CD1c-positive myeloid dendritic cell (primary cell): Measurements from ENCODE around the gene S100A10.

Experiments used
- DNase-seq: peaks from one replicate; pipeline ENCODE4 v3.0.0-alpha.2; 2016; ENCODE audit errors: extremely low spot score

Gene S100A10

DNA sequence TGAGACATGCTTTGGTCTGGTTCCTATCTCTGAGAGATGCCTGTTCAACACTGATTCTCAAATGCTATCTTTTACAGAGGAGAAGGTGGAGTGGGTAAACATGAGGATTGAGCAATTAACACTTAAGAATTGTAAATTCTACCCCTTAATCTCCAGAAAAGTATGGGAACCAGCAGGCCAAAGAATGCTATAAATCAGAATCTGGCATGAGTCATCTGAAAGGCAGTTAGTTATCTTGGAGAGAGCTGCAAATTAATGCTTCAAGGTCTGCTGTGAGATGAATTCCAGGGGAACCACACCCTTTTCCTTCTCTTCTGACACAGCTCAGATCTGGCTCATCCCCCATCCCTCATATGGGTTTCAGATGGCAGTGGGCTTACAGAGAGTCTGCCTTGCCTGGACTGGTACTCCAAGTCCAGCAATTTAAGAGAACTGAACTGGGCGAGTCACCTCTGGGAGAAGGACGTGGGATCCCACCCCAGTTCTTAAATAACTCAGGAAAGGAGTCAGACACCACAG, 5.2 kb downstream of the S100A10 start:
- DNase-seq: peak; percentile 30

DNA sequence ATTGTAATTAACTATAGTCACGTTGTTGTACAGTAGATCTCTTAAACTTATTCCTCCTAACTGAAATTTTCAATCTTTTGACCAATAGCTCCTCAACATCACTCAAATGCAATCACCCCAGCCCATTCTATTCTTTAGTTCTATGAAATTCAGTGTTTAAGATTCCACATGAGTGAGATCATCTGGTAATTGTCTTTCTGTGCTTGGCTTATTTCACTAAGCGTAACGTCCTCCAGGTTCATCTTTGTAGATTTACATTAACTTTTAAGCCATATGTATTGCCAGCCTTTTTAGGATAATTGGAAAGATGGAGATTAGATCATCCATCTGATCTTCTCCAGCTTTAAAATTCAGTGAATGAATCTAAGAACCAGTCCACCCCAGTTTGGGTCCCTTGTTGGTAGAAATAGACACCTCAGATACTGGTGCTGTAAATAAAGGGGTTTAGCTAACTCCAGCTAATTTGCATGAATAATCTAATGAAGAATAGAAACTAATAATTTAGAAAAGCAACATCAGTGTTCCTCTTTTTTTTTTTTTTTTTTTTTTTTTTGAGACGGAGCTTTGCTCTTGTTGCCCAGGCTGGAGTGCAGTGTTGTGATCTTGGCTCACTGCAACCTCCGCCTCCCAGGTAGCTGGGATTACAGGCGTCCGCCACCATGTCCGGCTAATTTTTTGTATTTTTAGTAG, 7.0 kb downstream of the S100A10 start:
- no peak for DNase-seq

DNA sequence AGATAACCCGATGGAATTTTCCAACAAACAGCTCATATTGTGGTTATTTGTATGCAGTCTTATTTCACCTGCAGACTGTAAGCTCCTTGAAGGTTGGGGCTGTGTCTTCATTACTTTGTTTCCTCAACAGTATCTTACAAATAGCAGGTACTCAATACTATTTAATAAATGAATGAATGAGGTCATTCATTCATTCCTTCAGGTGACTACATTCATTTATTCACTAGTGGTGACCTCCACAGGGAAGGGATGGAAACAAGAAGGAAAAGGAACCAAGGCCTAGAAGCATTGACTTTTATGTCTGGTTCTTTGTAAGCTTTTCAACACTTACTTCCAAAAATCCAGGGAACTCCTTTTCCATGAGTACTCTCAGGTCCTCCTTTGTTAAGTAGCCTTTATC, 7.9 kb downstream of the S100A10 start:
- DNase-seq: no peak

DNA sequence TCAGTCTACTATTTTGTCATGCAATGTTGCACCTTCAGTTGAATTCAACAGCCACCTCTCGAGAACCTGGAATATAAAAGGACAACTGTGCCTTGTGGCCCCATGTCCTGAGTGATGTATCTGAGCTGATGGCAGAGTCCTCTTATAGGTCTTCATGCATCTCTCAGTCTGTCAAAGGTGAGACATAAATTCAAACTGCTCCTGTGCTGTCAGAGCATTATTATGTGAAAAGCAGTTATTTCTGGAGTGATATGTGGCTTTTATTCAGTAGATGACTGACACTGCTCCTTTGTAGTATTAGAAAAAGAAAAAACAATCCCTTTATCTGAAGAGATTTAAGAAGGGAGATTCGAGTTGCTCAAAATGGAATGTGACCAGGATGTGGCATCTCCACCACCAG, 8.4 kb downstream of the S100A10 start:
- DNase-seq: no peak

DNA sequence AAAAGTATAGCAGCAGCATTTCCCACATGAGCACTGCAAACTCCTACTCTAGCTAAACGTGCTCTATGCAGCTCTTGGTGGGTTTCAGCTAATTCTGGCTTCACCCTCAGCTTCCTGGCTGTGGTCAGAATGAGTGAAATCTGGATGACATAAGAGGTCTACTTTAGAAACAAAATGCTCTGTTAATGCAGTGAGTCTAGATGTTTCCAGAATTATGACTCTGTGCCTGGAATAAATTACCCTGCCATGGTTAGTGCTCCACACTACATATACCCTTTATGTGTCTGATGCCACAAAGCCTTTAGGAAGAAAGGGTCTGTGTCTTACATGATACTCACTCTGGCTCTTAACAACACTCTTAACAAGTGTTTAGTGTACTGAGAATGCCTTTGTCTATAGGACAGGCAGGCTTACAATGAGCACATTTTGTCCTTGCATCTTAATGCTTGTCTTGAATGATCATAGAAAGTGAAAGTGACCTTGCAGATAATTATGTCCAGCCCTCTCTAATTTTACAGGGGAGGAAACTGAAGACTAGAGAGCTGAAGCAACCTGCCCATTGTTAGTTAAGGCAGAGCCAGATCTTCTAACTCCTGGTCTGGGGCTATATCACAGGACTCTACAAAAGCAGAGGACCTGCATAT, 9.2 kb downstream of the S100A10 start:
- no peak for DNase-seq

DNA sequence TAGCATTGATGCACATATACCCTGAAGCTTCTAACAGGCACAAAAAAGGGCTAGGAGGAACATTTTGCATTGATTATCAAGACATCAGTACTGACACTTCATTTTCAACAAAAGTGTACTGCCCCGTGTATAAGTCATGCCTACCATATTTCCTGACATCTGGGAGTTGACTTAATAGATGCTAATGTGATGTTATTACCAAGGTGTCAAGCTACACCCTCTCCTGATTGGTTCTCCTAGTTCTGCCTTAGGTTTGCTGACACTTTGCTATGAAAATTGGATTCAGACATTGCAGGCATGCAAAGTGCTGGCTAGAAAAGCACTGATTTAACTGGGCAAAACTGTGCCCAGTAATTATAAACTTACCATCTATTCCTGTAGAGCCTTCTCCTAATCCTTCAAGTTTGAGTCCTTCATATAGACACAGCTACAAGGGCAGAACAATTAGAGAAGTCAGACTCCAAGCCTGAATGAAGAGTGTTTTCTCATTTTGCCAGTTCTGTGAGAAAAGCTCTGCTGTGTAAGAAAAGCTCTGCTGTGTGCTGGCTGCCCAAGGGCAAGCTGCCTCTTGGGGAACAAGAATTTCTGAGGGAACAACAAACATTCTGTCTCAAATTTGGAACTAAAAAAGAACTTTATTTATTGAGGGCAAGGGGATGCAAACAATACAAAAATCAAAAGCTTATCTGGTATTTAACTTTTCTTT, 11.2 kb downstream of the S100A10 start:
- no peak for DNase-seq

DNA sequence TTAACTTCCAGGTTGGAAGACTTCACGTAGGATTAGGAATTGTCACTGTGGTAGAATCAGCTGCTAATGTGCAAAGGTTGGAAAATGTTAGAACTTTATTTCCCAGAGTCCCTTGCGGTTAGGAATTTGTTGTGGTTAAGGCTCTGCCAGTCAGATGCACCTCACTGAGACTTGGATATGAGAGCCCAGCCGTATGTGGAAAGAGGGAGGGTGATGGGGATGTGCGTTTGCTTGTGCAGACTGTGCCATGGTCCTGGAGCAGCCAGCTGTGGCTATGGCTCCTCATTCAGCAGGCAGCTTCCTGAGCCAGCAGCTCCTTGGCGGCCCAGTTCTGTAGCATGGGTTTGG, 12.5 kb downstream of the S100A10 start:
- no peak for DNase-seq

DNA sequence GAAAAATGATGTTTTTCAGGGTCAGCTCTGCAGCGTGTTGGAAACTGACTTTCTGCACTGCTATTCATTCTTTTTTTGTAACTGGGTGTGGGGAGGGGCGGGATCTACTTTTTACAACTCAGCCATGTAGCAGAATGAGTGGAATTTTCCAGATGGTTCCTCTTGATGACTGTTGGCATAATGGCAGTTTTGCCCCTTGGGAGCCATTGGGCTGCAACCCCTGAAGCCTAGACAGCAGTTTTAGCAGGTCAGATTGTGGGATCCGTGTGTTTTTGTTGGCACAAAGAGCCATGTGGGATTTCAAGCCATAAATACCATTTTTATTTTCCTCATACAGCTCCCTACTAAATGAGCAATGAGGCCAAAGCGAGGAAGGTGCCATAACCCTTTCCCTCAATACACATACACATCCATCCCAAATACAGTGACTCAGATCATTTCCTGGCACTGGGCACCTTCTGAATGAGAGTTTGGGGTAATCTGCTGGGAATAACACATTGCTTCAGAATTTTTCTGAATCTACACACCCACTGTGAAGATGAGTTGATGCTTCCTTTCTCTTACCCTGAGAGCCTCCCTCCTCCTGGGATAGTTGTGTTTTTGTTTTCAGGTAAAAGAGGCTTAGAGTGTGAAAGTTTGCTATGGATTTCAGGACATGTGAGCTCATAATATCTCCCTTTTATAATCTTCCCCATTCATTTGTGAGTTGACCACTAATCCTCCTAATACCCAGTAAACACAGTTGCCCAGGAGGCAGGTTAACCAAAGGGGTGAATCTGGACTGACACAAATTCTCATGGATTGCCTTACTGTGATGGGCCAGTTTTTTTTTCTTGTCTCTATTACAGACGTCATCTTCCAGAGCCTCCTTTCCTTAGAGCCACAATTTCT, 13.1 kb downstream of the S100A10 start:
- DNase-seq: no peak

DNA sequence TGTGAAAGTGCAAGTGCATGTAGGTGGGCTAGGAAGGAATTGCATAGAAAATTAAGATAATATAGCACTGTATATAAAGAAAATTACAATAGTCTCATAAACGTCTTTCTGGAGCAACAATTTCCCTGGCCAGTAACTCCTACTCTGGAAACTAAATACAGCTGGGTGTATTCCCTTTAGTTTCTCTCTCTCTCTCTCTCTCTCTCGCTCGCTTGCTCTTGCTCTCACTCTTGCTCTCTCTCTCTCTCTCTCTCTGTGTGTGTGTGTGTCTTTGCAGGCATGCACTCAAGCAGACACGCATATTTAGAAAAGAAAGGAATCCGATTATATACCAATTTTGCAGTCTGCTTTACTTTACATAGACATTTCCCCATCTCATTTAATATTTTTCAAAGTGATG, 14.7 kb downstream of the S100A10 start:
- no peak for DNase-seq

DNA sequence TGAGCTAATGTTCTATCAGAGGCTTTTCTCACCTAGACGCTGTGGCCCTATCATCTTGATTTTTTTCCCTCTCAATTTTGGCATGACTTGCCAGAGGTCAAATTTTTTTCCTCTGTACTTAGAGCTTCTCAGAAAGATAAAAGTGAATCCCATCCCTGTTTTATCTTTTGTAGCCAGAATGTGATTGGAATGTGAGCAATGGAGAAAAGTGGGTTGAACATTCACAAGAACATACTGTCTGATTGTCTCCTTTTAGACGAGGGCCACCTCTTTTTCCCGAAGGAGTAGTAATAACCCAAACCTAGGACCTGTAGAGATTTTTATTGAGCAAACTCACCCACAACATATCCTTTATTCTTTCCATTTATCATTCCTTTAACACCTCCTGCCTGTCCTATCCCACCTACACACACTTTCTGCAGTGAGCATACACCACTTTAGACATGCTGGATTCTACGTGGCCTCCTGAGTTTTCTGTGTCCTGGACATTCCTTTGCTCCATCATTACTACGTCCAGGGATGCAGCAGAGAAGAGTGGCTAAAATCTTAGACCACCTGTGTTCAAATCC, 15.9 kb downstream of the S100A10 start:
- DNase-seq: no peak

DNA sequence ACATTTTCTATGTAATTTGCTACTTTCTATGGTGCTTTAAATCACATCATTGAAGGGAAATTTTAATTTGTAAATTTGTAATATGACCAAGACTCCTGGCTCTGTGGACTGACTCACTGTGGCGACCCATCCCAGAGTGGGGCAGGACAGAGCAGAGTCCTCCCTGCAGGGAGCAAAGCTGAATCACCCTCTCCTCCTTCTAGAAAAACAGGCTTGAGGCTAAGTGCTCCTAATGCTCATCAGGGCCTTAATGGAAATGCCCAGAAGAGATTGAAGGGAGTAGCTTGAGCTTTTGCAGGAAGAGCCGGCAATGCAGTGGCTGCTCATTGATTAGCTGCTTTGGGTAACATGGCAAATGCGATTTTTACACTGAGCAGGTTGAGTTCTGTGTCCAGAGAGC, 16.8 kb downstream of the S100A10 start:
- DNase-seq: no peak

DNA sequence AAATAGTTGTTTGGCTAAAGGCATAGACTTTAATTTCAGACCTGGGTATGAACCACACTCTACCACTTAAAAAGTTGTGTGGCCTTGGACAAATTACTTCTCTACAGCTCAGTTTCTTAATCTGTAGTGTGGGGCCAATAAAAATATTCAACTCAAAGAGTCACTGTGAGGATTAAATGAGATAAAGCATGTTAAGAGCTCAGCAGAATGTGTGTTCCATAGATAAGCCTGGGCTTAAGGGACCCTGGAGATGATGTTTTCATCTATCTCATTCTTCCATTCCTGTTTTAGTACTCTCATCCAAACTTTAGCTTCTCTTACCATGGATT, 17.7 kb downstream of the S100A10 start:
- DNase-seq: no peak

DNA sequence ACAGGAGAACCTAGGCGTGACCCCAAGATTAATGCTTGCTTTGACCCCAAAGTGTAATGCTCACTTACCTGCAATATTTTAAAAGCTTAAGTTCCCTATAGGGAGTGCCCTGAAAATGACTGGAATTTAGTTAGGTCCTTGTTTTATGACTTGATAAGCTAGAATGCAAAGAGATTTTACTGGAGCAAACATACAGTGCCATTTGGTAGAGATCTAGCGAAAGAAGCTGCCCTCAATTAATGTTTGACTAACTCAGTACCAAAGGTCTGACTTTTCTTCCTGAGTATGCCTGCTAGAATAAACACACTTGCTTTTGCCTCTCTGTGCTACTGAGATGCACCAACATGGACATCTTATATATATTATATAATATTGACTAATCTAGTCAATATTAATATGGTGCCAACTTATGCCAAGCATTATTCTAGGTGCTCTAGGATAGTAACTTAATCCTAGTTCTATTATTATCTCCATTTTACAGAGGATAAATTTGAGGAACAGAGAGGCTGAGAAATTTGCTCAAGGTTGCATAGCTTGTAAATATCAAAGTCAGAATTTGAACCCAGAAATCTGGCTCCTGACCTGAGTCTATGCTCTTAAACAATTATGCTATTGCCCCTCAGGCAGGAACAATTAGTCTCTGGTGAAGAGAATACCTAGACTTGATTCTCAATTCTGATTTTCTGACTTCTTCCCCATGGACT, 18.2 kb downstream of the S100A10 start:
- DNase-seq: no peak

DNA sequence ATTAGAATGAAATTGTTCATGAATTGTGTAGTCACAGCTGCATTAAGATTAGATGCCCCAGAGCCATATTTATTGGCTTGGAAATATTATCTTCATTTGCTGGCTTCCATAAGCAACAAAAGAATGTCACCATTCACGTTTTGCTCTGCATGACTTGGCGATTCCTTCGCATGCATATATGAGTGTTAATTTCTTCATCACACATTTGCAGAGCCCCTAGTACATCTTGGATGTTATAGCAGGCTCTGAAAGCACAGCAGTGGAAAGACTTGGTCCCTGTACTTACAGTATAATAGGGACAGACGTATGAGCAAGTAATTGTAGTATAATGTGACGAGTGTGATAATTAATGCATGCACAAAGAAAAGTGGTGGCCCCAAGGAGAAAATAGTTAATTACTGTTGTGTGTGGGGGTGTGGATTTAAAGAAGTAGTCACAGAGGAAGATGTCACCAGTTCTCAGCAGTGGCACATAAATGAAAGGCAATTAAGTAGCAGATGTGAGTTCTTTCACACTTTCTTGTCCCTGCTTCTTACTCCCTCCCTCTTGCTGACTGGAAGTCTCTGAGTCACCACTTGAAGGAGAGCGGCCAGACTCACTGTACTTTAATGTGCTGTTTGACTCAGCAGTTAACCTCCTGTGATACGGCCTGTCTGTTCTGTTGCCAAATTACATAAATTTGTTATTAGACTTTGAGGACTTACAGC, 21.0 kb downstream of the S100A10 start:
- DNase-seq: peak; percentile 39

DNA sequence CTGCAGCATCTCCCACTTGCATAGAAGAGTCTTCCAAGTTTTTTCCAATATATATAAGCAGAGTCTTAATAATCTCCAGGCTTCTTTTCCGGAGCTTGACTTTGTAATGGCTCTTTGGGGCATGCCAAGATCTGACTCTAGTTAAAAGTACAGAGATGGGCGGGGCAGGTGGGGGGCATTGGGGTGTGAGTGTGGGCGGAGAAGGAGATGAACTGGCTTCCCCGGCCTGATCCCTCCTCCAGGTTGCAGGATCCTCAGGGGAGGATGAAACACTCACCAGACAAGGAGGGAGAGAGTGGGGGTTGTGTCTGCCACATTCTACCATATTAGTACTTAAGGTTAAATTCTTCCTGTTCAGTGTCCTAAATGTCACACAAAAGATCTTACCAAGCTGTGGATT, 23.0 kb downstream of the S100A10 start:
- no peak for DNase-seq

DNA sequence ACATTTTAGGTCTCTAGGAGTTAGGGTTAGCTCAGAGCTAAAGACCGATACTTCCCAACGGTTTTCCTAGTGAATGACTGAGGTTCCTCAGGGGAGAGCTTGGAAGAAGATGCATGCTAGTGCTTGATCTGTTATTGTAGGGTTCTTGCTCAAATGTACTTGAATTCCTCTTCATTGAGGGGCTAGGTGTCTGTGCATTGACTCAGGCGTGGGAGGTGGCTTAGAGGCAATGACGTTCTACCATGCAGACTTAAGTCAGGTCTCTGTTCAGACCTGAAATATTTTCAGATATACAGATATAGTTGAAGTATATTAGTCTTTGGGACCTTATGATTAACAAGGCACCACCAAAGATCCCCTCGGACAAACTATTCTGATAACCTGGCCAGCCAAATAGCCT, 23.5 kb downstream of the S100A10 start:
- DNase-seq: no peak

DNA sequence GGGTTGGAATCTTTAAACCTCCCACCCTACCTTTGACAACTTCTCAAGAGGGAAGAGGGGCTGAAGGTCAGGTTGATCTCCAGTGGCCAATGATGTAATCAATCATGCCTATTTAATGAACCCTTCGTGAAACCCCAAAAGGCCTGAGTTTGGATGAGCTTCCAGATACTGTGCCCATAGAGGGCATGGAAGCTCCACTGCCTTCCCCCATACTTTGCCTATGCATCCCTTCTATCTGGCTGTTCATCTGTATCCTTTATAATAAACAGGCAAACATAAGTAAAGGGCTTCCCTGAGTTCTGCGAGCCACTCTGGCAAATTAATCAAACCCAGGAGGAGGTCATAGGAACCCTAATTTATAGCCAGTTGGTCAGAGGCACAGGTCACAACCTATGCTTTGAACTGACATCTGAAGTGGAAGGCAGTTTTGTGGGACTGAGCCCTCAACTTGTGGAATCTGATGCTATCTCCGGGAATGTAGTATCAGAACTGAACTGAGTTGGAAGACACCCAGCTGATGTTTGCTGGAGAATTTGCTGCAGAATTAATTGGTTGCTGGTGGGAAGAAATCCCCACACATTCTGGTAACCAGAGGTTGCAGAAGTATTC, 24.8 kb downstream of the S100A10 start:
- DNase-seq: no peak

DNA sequence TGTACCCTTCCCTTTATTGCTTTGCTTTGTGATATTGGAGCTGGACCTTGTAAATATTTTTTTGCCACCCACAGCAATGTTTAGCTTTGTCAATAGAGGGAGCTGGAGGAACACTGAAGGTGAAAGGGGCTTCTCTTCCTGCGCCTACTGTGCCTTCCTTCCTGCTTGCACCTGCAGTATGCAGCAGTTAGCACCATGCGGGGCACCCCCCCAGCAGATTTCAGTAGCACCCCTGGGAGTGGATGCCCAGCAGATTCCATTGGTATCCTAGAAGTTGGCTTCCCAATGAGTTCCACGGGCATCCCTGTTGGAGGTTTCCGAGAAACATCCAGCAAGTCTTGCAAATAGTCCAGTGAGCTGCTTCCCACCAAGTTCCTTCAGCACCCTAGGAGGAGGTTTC, 25.6 kb downstream of the S100A10 start:
- peak; percentile 58 for DNase-seq

DNA sequence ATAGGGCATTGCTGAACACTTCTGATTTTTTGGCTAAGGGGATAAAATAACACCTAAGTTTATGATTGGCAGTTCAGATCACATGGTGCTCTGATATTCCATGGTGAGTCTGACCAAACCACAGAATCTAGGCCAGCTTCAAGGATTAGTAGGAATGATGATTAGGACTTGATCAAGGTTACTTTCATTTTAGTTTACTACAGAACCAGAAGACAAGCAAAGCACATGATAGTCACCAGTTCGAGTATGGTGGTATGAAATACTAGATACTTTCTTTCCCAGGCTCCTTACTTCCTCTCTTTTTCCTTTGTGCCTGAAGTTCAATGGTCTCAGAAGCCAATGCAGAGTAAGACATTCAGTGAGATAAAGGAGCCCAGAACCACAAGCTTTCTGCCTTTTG, 26.6 kb downstream of the S100A10 start:
- DNase-seq: no peak

DNA sequence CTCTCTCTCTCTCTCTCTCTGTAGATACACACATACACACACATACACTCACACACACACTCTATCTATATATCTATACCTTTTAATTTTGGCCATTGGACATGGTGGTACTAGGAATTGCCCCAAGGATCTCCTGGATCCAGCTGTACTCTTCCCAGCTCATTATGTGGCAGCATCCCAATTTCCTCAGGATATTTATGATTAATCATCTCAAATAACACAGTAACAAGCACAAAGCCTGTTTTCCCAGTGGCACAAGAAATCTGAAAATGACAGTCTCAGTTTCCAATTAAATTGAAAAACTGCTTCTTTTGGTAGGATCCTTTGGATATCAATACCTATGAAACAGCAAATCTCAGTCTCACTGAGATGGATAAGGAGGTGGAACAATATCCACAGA, 27.6 kb downstream of the S100A10 start:
- no peak for DNase-seq
